ENCODE data around the gene MRAP.
"Not testable (repeated sequence)": the region's sequence is repeated elsewhere in the genome, so short reads cannot be mapped to it uniquely, and the experiment has no call there.

The MRAP gene

DNA sequence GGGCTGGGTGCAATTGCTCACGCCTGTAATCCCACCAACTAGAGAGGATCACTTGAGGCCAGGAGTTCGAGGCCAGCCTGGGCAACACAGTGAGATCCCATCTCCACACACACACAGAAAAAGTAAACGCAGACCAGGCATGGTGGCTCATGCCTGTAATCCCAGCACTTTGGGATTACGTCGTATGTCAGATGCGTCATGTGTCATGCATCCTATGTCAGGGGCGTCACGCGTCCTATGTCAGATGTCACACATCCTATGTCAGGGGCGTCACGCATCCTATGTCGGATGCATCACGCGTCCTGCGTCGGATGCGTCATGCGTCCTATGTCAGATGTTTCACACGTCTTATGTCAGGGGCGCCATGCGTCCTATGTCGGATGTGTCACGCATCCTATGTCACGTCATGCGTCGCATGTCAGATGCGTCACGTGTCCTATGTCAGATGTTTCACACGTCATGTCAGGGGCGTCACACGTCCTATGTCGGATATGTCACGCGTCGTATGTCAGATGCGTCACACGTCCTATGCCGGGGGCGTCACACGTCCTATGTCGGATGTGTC lies 1.5 kb downstream of the MRAP start:
- DNase-seq = no peak

DNA sequence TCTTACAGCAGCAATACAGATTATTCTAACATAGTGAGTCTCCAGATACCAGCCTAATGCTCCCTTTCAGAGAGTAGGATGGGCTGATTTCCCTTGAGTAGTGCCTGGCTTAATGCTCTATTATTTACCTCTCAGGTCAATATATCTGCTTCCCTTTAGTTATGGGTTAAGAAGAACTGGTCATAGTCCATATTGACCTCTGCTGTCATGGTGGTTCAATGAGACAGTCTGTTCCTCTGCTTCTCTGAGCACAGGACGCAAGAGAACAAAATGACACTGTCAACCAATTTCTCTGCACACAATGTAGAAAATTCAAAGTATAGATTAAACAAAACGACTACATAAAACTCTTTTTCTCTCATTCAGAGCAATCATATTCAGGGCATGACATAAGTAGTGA lies 2.9 kb downstream of the MRAP start:
- DNase-seq = no peak

DNA sequence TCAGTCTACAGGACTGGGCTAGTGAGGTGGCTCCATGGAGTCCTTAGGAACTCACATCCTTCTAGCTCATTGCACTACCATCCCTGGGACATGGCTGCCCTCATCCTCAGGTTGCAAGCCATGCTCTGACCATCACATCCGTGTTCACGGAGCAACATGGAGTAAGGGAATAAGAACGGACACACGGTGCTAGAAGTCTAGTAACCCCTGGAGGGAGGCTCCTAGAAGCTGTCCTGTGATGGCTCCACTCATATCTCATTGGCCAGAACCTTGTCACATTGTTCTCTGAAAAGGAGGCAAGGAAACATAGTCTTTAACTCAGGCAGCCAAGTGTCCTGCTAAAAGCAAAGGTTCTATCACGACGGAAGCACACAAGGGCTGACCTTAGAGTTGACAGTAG lies 3.9 kb downstream of the MRAP start:
- no peak for DNase-seq

DNA sequence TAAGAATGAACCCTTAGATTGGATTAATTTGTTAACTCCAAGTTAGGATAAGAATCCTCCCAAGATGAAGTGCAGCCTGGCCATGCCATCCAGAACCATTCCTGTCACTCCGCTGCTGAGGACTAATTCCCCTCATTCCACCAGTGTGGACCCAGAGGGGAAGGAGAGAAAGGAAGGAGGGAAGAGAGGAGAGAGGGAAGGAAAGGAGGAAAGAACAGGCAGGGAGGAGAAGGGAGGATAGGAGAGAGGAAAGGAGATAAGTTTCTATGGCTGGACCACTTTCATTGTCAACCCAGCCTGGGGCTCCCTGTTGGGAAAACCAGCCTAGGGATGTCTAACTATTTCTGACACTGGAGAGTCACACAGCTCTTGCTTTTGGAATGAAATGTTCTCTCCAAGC lies 4.7 kb downstream of the MRAP start:
- no peak for DNase-seq

DNA sequence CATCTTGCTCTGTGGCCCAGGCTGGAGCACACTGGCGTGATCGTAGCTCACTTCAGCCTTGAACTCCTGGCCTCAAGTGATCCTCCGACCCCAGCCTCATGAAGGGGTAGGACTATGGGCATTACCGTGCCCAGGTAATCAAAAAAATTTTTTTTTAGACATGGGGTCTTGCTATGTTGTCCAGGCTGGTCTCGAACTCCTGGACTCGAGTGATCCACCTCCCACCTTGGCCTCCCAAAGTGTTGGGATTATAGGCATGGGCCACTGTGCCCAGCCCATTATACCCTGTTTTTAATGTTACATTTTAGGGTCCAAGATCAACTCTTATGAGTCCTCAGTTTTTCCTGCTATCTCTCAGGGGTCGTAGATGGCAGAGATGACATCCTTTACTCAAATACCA lies 6.3 kb downstream of the MRAP start:
- DNase-seq = no peak

DNA sequence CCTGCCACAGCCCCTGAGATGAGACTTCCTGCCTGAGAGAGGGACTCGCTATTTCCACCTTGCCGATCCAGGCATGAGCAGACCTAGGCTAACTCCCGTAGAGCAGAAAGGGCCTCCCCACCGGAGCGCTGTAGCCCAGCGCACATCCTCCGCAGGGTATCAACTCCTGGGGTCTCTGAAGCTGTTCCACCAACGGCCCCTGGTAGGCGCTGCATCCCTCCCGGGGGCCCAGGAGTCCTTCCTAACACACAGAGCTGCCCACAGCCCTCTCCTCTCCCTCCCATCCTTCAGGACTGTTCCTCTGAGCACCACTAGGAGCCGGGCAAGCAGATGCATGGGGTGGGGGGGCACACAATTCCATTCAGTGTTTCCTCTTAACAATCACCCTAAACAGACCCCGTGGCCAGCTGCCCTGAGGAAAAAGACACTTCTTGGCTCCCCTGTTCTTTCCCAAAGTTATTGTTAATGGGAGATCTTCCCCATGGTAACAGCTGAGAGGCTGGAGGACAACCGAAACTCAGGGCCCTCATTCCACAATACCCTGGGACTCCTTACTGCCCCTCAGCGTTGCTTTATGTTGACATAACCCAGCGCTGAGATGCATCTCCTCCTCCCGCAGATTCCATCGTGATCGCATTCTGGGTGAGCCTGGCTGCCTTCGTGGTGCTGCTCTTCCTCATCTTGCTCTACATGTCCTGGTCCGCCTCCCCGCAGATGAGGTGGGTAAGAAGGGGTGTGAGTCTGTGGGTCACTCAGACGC lies 7.5 kb downstream of the MRAP start:
- DNase-seq = no peak

DNA sequence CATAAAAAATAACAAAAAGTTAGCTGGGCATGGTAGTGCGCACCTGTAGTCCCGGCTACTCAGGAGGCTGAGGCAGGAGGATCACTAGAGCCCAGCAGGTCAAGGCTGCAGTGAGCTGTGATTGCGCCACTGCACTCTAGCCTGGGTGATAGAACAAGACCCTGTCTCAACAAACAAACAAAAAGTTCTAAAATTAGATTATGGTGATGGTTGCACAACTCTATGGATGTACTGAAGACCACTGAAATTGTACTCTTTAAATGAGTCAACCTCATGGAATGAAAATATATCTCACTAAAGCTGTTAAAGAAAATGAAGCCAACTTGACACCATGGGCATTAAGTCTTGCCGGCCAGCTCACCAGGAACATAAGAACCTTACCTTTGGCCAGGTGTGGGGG lies 9.1 kb downstream of the MRAP start:
- no peak for DNase-seq

DNA sequence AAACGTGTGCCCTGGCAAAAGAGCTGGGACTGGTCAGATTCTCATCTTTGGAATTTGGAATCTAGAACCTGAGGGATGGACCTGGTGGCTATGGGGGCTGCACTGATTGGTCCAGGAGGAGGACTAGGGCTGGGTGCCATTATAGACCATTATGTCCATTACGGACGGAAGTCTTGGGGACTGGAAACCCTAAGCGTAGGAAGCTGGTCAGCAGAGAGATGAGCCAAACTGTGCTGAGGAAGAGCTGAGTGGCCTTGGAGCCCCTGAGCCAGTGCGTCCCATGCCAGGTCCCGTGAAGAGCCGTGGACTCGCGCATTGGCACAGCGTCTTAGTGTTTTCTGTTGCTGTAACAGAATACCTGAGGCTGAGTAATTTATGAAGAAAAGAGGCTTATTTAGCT lies 10.0 kb downstream of the MRAP start:
- DNase-seq = no peak

DNA sequence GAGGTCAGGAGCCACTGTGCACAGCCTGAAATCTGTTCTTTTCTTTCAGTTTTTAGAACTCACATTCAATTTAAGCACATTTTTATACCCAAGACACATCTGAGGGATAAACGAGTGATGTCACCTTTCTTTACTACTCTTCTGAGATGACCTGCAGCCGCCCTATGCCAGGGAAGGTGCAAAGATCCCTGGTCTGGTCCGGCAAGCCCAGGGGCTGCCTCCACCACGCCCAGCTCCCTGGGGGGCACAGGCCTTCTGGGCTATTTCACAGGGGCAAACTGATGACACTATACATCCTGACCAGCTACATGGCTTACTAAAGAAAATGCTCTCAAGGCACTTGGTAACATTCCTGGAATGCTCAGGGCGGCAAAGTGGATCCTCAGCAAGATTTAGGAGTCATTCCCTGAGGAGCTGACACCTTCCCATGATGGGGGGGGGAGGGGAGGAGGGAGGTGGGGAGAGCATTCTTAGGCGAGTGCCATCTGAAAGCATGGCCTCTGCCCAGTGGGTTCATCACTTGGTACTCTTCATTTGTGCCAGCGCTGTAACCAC lies 11.3 kb downstream of the MRAP start:
- no peak for DNase-seq

DNA sequence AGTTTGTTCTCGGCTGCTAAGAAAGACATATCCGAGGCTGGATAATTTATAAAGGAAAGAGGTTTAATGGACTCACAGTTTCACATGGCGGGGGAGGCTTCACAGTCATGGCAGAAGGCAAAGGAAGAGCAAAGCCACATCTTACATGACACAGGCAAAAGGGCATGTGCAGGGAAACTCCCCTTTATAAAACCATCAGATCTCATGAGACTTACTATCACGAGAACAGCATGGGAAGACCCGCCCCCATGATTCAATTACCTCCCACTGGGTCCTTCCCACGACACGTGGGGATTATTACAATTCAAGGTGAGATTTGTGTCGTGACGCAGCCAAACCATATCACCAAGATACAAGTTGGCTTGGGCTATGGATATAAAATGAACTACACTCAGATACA lies 12.3 kb downstream of the MRAP start:
- DNase-seq = not testable (repeated sequence)

DNA sequence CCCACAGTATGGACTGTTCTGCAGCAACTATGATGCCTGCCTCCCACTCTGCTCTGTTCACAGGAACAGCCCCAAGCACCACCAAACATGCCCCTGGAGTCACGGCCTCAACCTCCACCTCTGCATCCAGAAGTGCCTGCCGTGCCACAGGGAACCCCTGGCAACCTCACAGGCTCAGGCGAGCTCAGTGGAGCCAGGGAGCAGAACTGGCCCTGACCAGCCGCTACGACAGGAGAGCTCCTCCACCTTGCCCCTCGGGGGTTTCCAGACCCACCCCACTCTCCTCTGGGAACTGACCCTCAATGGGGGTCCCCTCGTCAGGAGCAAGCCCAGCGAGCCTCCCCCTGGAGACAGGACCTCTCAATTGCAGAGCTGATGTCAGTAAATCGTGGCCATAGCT lies 13.0 kb downstream of the MRAP start:
- no peak for DNase-seq

DNA sequence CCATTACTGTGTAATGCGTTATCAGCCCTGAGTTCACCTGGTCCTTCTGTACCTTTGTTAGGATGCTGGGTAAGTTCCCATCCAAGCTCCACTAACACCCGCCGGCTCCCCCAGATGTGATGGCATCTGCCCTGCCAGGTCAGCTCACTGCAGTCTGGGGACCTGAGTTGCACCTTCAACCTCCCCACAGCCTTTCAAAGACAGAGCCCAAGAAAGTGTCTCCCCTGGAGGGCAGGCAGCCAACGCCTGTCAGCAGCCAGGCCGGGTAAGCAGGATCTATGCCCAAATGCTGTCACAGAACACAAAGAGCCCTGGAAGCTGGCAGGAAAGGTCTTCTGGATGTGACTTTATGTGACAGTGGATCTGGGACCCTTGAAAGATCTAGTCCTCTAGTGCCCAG lies 13.7 kb downstream of the MRAP start:
- no peak for DNase-seq

DNA sequence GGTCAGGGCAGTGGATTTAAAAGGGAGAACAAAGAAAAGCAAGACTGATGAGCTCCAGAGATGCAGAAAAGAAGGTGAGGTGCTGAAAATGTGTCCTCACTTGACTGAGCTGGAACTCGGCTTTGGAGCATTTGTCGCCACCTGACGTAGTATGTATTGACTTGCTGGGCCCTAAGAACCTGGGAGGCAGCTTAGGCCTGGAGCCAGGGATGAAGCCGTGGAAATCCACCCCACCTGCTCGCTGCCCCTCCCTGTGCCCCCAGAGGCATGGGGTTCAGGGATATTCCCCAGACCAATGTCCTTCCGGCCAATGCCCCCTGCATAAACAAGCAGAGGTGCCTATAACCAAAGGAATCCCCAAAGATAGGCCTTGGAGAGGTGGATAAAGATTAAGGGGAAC lies 14.3 kb downstream of the MRAP start:
- no peak for DNase-seq

DNA sequence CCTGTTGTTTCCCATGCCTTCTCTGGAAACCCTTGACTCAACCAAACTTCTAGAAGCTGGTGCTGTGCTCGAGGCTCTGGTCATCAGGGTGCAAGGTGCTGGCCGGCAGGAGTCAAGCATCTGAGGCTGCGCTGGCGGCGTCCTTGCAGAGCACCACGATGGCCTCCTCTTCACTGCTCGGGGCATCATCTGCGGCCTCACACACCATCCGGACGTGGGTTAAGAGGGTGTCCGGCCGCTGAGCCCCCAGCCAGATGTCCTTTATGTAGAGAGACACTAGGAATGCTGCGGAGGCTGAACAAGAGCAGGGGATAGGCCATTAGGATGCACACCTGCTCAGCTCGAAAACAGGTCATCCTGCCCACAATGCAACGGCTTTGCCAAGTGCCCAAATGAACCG lies 16.2 kb downstream of the MRAP start:
- DNase-seq = no peak

DNA sequence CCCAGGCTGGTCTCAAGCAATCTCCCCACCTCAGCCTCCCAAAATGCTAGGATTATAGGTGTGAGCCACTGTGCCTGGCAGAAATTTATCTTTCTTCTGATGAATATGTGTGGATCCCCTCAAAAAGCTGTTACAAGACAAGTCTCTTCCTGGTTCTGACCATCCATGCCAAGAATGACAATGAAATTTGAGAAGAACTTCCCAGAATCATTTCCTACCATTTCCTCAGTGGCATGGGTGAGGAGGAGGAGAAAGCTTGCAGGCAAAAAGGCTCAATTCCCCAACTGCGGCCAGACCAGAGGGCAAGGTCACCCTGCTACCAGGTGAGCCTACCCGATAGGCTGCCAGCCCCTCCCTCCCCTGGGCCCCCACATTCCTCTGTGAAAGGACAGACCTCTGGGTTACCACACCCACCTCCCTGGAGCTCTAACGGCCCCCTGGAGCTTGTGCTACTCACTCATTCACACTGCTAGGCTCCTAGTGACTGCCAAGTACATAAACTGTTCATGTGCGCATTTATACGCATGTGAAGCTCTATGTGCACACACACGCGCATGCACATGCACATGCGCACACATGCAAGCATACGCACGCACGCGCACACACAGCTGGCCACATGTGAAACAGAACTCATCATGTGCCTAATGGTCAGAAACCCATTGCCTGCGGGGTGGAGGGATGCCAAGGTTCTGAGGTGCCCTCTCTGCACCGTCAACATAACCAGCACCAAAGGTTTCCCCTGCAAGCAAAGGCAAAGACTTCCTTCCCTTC lies 17.0 kb downstream of the MRAP start:
- DNase-seq = no peak

DNA sequence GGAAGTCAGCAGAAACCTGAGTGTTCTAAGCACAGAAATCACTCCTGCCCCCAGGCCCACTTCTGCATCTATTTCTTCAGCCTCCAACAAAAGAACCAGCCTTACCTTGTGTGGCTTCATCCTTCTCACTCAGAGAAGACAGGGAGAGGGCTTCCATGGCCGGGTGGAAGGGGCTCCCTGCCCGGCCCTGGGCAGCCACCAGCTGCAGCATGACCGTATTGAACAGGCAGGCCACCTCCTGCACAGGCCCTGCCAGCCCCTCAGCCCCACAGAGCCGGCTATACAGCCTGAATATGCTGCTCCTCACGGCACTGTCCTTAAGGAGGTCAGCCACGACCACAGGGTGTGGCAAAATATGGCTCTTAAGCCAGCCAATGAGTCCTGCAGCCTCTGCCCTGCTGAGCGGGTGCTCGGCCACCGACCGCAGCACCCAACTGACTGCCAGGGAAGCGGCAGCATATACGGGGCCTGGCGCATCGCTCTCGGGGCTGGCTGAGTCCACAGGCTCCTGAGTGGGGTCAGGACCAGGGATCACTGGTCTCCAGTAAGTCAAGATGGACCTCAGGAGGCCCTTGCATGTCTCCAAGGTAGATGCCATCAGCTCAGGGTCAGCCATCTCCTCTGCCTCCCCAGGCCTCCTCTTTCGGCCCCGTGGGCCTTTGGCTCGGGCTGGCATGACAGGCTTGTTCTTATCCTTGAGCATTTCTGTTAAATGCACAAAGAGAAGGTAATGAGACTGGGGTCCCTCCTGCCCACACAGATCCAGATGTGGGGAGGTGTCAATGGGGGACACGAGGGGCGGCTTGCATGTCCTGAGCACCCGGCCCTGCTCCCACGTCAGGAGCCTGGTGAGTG lies 17.9 kb downstream of the MRAP start:
- no peak for DNase-seq

DNA sequence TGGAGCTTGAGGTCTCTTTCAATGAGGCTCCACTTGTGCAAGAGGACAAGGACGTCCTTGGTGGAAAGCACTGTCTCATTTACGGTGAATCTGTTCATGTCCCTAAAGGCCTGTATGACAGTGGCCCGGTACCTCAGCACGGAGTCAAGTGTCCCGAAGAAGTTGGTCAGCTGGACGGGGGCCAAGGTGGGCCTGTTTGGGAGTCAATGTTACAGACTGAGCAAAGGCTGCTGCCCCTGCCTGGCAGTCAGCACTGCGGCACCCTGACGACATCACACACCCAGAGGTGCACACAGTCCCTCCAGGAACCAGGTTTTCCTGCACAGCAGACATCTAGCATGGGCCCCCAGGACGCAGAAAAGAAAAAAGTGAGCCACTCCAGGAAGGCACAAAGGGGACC lies 19.1 kb downstream of the MRAP start:
- no peak for DNase-seq

DNA sequence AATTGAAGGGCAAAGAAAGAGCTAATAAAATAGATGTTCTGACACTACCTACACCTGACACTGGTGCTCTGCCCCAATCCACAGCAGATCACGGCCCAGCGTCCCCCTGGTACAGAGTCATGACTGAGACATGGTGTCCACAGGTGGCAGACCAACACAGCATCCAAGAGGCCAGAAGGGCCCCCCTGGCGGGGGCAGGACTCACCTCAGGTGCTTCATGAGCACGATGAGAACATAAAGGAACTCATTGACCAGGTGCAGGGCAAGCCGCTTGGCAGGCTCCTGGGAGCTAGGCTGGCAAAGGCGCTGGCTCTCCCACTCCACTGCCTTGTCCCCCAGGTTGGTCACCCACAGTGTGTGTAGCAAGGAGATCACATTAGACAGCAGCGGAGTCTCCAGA lies 20.4 kb downstream of the MRAP start:
- no peak for DNase-seq

DNA sequence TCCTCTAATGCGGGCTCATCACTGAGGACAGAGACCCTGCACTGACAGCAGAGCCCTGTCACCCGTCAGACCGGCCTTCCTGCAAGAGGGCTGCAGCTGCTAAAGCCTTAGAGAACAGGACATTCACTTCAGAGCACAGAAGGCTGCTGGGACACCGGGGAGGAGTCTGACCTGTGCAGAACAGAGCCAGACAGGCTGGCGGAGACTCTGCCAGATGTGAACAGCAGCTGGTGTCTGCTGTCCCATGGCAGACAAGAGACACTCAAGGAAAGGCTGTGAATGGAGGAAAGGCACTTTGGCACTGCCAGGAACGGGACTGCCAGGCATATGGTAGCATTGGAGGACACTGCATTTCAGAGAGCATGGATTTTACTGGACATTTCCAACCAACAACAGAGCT lies 21.4 kb downstream of the MRAP start:
- DNase-seq = no peak

DNA sequence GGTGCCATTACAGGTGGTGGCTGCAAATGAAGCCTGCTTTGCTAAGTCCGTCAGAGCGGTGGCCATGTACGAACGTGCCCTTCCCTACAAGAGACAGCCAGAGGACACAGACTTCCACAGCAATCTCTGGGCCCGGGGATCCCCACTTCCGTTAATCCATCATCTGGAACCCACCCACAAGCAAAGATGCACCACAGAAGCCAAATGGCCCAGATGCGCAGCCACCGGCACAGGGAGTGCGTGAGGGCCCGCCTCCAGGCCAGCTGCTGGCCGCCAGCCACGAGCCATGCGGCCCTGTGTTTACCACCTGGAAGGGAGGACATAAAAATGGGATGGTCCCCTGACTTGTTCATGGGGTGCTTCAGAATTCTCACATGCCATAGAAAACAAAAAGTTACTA lies 22.1 kb downstream of the MRAP start:
- no peak for DNase-seq

DNA sequence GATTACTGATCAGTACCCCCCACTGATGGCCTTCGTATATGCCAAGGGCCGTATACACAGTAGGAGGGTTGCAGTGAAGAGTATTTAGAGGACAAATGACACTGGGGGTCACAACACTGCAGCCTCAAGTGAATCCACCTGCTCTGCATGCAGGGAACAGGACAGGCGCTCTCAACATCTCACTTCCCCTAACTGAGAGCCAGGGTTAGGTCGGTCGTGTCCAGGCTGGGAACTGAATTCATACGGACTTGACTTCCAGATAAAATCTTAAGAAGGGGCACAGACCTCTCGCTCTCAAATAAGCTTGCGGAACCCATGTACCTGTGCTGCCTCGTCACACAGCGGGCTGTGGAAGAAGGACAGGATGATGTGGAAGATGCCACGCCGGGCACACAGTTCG lies 22.8 kb downstream of the MRAP start:
- DNase-seq = no peak

DNA sequence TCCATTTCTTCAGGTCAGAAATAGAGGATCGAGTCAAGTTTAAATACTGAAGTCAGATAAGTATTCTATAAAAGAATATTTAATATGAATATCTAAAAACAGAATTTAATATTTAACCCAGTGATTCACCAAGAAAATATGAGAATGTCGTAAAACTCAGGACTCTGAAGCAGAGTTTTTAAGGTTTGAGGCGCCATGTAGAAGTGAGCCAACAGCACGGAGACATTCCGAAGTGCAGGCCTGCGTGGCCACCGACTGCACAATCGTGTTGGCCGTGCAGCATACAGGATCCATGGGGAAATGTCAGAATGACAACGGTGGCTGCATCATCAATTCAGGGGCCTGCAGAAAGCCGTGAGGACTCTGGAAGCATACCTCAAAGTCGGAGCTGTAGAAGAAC lies 23.4 kb downstream of the MRAP start:
- DNase-seq = no peak

DNA sequence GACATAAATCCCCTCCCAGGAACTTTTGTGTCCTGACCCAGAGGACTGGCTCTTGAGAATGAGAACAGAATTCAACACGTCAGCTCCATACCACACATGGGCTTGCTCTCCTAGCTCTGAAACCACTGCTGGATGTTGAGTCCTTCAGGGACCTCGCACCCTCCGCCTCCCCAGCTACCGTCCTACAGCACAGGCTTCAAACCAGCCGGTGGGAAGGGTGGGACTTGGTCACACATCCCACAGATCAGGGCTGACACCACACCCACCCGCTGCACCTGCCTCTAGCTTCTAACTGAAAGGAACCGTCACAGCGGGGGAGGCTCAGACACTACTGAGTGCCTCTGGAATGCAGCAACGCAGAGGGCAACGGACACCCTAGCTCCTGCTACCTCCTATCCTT lies 24.0 kb downstream of the MRAP start:
- no peak for DNase-seq

All from NCI-H2081 treated with DMSO at 0.1 percent for 48 hours (cell line).